Astrocyte (in vitro differentiated cells and primary cell): ENCODE data around the gene CELF4. TPM values are rescaled to one million over a fixed set of nuclear protein-coding genes. Genes with fewer than 3 reads are reported as not detected.

Source experiments
- DNase-seq: peaks from one replicate; pipeline ENCODE4 v3.0.0-alpha.2; 2010; ENCODE audit warnings: low read depth
- FAIRE-seq: peaks from 2 replicates; lab custom pipeline; 2011; peaks lifted over from hg19 to GRCh38; lab: Jason Lieb, UNC
- H2AFZ ChIP-seq: 2 replicates; pipeline ENCODE4 v1.6.0; 2012; ENCODE audit warnings: low read depth, low read length, inconsistent platforms
- H3K27ac ChIP-seq: 2 replicates; pipeline ENCODE4 v1.5.1; 2011; ENCODE audit warnings: low read depth, low read length, inconsistent platforms
- H3K27me3 ChIP-seq: 2 replicates; pipeline ENCODE4 v1.6.0; 2011; ENCODE audit warnings: low read length, inconsistent platforms; ENCODE audit not compliant: insufficient read depth
- H3K36me3 ChIP-seq: 2 replicates; pipeline ENCODE4 v1.5.1; 2011; ENCODE audit warnings: low read length, inconsistent platforms; ENCODE audit not compliant: insufficient read depth
- H3K4me1 ChIP-seq: 2 replicates; pipeline ENCODE4 v1.5.1; 2011; ENCODE audit warnings: low read length, inconsistent platforms; ENCODE audit not compliant: insufficient read depth
- H3K4me2 ChIP-seq: 2 replicates; pipeline ENCODE4 v1.6.0; 2012; ENCODE audit warnings: low read length, inconsistent platforms
- H3K4me3 ChIP-seq: 2 replicates; pipeline ENCODE4 v1.5.1; 2011; ENCODE audit warnings: low read depth, mild to moderate bottlenecking, low read length, inconsistent platforms; ENCODE audit not compliant: insufficient read depth
- H3K79me2 ChIP-seq: 2 replicates; pipeline ENCODE4 v1.6.0; 2012; ENCODE audit warnings: mild to moderate bottlenecking, low read length, inconsistent platforms; ENCODE audit not compliant: insufficient read depth
- H3K9ac ChIP-seq: 2 replicates; pipeline ENCODE4 v1.6.0; 2012; ENCODE audit warnings: mild to moderate bottlenecking, low read length, inconsistent platforms
- H3K9me3 ChIP-seq: 2 replicates; pipeline ENCODE4 v1.5.1; 2012; ENCODE audit warnings: low read depth, mild to moderate bottlenecking, low read length, inconsistent platforms; ENCODE audit not compliant: insufficient read depth
- H4K20me1 ChIP-seq: 2 replicates; pipeline ENCODE4 v1.6.0; 2012; ENCODE audit warnings: low read length, inconsistent platforms; ENCODE audit not compliant: insufficient read depth
- H3K27ac Mint-ChIP-seq: one replicate; pipeline ENCODE4 v1.8.0; 2021; ENCODE audit warnings: mild to moderate bottlenecking, mixed read lengths; ENCODE audit not compliant: unreplicated experiment
- H3K27me3 Mint-ChIP-seq: one replicate; pipeline ENCODE4 v1.8.0; 2021; ENCODE audit warnings: low read depth, mixed read lengths; ENCODE audit not compliant: unreplicated experiment
- H3K36me3 Mint-ChIP-seq: one replicate; pipeline ENCODE4 v1.8.0; 2021; ENCODE audit warnings: low read depth, mixed read lengths; ENCODE audit not compliant: unreplicated experiment
- H3K4me1 Mint-ChIP-seq: one replicate; pipeline ENCODE4 v1.8.0; 2021; ENCODE audit warnings: low read depth, mixed read lengths; ENCODE audit not compliant: unreplicated experiment
- H3K4me3 Mint-ChIP-seq: one replicate; pipeline ENCODE4 v1.8.0; 2021; ENCODE audit warnings: mild to moderate bottlenecking, moderate library complexity, mixed read lengths; ENCODE audit not compliant: unreplicated experiment
- H3K9me3 Mint-ChIP-seq: one replicate; pipeline ENCODE4 v1.8.0; 2021; ENCODE audit warnings: mild to moderate bottlenecking, mixed read lengths; ENCODE audit not compliant: unreplicated experiment
- EZH2 ChIP-seq: IDR thresholded peaks from 2 replicates; pipeline ENCODE4 v1.6.1; 2012; ENCODE audit warnings: mild to moderate bottlenecking, low read length, inconsistent platforms; ENCODE audit not compliant: insufficient read depth
- total RNA-seq: library from RNA; stranded (reverse); gene quantifications from 2 replicates; pipeline ENCODE4 v1.2.1, GENCODE V29; 2021
- TF ChIP-seq, protein P1 (sequence below): IDR thresholded peaks from 2 replicates; pipeline ENCODE4 v1.5.1; 2011; ENCODE audit warnings: low read depth, mild to moderate bottlenecking, inconsistent platforms, low read length, moderate library complexity; ENCODE audit not compliant: insufficient read depth

CELF4 gene
- total RNA-seq, 1 donor from 2014 or later: 0.16 TPM

DNA sequence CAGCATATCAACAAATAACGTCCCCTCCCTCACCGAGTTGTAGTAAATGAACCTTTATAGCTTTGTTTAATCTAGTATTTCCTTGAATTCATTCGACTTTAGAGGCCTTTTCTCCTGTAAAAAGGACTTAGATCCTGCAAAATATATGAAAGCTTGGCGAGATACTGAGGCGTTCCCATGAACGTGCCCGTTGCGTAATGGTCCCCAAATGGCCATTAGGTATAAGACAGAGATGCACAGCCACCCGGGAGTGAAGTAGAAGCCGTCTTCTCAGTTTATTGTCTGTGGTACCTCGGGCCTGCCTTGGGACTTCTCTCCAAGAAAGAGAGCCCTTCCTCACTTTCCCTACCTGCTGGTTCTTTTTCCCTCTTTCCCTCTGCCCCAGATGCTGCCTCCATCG is 310.6 kb downstream of the CELF4 start:
- Histone ChIP-seq H3K9ac (no peak overlapping the region), H2AFZ (no peak overlapping the region), H3K4me3 (no peak overlapping the region), H3K4me2 (no peak overlapping the region), H3K4me1 (peaks cover 3% of the 10 kb centered on the region), H4K20me1 (no peaks in the 10 kb centered on the region), H3K27me3 (peaks cover 19% of the 10 kb centered on the region), H3K27ac (no peak overlapping the region), H3K79me2 (no peaks in the 10 kb centered on the region), H3K36me3 (no peaks in the 10 kb centered on the region), H3K9me3 (no peaks in the 10 kb centered on the region)
- TF ChIP-seq EZH2: no peak
- TF ChIP-seq, protein P1, sequence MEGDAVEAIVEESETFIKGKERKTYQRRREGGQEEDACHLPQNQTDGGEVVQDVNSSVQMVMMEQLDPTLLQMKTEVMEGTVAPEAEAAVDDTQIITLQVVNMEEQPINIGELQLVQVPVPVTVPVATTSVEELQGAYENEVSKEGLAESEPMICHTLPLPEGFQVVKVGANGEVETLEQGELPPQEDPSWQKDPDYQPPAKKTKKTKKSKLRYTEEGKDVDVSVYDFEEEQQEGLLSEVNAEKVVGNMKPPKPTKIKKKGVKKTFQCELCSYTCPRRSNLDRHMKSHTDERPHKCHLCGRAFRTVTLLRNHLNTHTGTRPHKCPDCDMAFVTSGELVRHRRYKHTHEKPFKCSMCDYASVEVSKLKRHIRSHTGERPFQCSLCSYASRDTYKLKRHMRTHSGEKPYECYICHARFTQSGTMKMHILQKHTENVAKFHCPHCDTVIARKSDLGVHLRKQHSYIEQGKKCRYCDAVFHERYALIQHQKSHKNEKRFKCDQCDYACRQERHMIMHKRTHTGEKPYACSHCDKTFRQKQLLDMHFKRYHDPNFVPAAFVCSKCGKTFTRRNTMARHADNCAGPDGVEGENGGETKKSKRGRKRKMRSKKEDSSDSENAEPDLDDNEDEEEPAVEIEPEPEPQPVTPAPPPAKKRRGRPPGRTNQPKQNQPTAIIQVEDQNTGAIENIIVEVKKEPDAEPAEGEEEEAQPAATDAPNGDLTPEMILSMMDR: no peak
- DNase-seq (no peak), FAIRE-seq (no peak)
- no peak overlapping the region for H3K27ac Mint-ChIP-seq
- H3K4me3 Mint-ChIP-seq: peak overlapping the region; percentile 79
- no peaks in the 10 kb centered on the region for H3K36me3 Mint-ChIP-seq
- H3K9me3 Mint-ChIP-seq: peaks cover 3% of the 10 kb centered on the region
- H3K4me1 Mint-ChIP-seq: no peaks in the 10 kb centered on the region
- H3K27me3 Mint-ChIP-seq: peaks cover 71% of the 10 kb centered on the region

DNA sequence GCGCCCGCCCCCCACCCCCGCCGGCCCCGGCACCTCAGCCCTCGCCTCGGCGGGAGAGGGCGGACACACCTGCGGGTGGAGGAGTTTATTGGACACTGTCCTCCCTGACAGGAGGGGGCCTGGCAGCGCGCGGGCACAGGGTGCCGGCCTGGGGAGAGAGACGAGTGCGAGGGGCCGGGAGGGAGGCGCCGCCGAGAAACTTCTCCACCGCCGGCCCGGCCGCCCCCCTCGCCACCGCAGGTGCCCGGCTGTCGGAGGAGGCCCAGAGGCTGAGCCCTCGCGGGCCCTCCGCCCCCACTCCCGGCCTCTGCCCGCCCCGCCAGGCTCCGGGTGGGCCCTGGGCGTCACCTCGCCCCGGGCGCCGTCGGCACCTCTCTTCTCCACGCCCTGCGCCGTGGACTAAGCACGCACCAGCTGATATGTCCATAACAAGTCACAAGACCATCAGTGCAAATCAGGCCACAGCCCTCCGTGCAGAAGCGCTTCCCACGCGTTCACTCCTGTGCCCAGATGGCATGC is 311.3 kb downstream of the CELF4 start:
- Histone ChIP-seq H3K4me2 (peak overlapping the region; percentile 79), H4K20me1 (no peaks in the 10 kb centered on the region), H3K9me3 (no peaks in the 10 kb centered on the region), H3K27ac (no peak overlapping the region), H3K36me3 (no peaks in the 10 kb centered on the region), H3K27me3 (peaks cover 19% of the 10 kb centered on the region), H3K4me1 (peaks cover 3% of the 10 kb centered on the region), H3K9ac (no peak overlapping the region), H3K79me2 (no peaks in the 10 kb centered on the region), H2AFZ (no peak overlapping the region), H3K4me3 (peak overlapping the region; percentile 10)
- Mint-ChIP-seq H3K4me1 (no peaks in the 10 kb centered on the region), H3K4me3 (peak overlapping the region; percentile 79), H3K27ac (no peak overlapping the region), H3K27me3 (peaks cover 73% of the 10 kb centered on the region), H3K9me3 (peaks cover 3% of the 10 kb centered on the region), H3K36me3 (no peaks in the 10 kb centered on the region)
- DNase-seq: no peak
- peak; percentile 32 for TF ChIP-seq EZH2
- TF ChIP-seq, protein P1: no peak
- no peak for FAIRE-seq

DNA sequence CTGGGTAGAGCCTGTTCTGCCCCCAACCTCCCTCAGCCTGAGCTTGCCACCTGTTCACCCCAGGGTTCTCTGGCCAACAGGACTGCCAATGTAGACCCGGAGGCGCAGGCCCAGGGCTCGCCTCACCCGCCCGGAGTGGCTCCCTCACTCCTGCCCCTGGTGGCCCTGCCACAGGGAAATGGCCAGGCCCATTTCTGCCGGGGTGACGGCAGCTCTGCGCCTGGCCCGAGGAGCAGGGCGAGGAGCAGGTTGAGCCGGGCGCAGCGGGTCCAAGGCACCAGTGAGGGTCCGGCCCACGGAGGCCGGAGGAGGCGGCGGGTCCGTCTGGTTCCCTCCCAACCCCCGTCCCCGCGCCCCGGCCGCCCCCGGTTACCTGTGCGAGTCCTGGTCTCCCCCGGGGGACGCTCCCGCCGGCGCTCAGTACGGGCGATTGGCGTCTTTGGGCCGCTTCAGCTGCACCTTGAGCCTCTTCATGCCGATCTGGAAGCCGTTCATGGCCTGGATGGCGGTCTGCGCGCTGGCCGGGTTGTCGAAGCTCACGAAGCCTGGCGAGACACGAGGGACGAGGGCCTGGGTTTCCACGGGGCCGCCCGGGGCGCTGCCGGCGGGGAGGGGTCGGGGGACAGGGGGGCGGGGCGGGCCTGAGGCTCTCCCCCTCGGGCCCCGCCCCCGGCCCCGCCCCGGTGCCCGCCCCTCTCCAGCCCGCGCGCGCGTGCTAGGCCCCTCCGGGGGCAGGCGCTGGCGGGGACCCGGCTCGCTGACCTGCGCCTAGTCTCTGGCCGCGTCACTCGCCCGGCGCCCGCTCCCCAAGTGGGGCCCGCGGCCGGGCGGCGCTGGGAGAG is 312.0 kb downstream of the CELF4 start:
- no peaks in the 10 kb centered on the region for H4K20me1 ChIP-seq
- H3K4me3 Mint-ChIP-seq: peak overlapping the region; percentile 75
- H3K27me3 Mint-ChIP-seq: peaks cover 74% of the 10 kb centered on the region
- H3K9me3 Mint-ChIP-seq: peaks cover 3% of the 10 kb centered on the region
- H3K79me2 ChIP-seq: no peaks in the 10 kb centered on the region
- TF ChIP-seq, protein P1: no peak
- TF ChIP-seq EZH2: peak; percentile 59
- no peak for FAIRE-seq
- no peaks in the 10 kb centered on the region for H3K36me3 ChIP-seq
- no peak for DNase-seq
- peaks cover 3% of the 10 kb centered on the region for H3K4me1 ChIP-seq
- no peaks in the 10 kb centered on the region for H3K9me3 ChIP-seq
- H3K4me1 Mint-ChIP-seq: no peaks in the 10 kb centered on the region
- peaks cover 19% of the 10 kb centered on the region for H3K27me3 ChIP-seq
- H3K4me3 ChIP-seq: no peak overlapping the region
- no peak overlapping the region for H3K27ac Mint-ChIP-seq
- no peak overlapping the region for H3K9ac ChIP-seq
- no peak overlapping the region for H3K27ac ChIP-seq
- H3K36me3 Mint-ChIP-seq: no peaks in the 10 kb centered on the region
- no peak overlapping the region for H2AFZ ChIP-seq
- peak overlapping the region; percentile 79 for H3K4me2 ChIP-seq
